ENCODE measurements around the gene FKBP1A.

FKBP1A gene

DNA sequence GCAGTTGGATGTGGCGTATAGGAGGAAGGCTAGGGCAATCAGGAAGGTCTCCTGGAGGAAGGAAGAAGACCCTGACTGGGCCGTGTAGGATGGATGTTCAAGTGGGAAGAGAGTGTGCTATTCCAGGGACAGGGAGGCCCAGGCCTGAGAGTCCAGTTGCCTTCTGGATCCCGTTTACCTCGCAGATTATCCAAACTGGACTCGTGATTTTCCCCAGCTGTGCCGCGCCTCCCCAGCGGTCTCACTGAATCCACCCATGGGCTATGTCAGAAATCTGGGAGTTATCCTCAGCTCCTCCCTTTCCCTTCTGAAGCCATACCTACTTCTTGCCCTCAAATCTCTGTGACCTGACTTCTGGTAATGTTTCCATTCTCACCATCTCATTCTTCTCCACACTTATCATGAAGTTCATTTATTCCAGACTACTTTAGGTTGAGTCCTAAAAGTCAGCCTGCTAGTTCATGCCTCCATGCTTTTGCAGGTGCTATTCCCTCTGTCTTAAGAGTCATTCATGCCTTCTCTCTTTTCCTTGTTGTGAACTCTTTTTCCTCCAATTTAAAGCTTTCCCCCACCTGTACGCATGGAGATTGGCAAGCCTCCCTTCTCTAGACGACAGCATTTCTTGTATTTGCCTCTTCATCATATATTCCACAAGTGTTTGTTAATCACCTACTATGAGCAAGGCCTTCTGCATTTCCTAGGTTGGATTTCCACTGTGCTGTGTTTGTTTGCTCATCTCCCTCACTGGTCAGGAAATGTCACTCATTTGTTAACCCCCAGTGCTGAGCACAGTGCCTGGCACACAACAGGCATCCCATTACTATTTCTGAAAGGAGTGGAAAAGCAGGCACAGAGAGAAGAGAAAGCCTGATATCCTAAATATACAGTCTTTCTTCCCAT lies 66.6 kb downstream of the FKBP1A start:
- H3K79me2 ChIP-seq (ENCODE audit: low read length) = peaks cover 56% of the 10 kb centered on the region
- H3K9me3 ChIP-seq (ENCODE audit: insufficient read depth, low read length) = no peaks in the 10 kb centered on the region
- peak overlapping the region; percentile 99 for H3K4me2 ChIP-seq (ENCODE audit: low read length)
- H3K27me3 ChIP-seq (ENCODE audit: low read depth, low read length) = no peaks in the 10 kb centered on the region
- H3K4me3 ChIP-seq (ENCODE audit: low read length) = peak overlapping the region; percentile 94
- H2AFZ ChIP-seq (ENCODE audit: low read depth, low read length) = no peak overlapping the region; the same call in 1 of the 2 replicates
- H4K20me1 ChIP-seq (ENCODE audit: insufficient read depth, low read length) = peaks cover 21% of the 10 kb centered on the region; the same call in 1 of the 2 replicates
- peak overlapping the region; percentile 99 for H3K9ac ChIP-seq (ENCODE audit: low read length)
- H3K36me3 ChIP-seq (replicated peaks; ENCODE audit: low read depth, low read length) = peaks cover 4% of the 10 kb centered on the region
- peak overlapping the region; percentile 69 for H3K27ac ChIP-seq (ENCODE audit: low read length)
- no peak for TF ChIP-seq EZH2phosphoT487 (IDR thresholded peaks at IDR 0.05; ENCODE audit: low read depth)
- TF ChIP-seq, protein P1, sequence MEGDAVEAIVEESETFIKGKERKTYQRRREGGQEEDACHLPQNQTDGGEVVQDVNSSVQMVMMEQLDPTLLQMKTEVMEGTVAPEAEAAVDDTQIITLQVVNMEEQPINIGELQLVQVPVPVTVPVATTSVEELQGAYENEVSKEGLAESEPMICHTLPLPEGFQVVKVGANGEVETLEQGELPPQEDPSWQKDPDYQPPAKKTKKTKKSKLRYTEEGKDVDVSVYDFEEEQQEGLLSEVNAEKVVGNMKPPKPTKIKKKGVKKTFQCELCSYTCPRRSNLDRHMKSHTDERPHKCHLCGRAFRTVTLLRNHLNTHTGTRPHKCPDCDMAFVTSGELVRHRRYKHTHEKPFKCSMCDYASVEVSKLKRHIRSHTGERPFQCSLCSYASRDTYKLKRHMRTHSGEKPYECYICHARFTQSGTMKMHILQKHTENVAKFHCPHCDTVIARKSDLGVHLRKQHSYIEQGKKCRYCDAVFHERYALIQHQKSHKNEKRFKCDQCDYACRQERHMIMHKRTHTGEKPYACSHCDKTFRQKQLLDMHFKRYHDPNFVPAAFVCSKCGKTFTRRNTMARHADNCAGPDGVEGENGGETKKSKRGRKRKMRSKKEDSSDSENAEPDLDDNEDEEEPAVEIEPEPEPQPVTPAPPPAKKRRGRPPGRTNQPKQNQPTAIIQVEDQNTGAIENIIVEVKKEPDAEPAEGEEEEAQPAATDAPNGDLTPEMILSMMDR (IDR thresholded peaks at IDR 0.05; ENCODE audit: low read depth, low read length) = no peak
- peaks cover 18% of the 10 kb centered on the region for H3K4me1 ChIP-seq (ENCODE audit: low read length)

DNA sequence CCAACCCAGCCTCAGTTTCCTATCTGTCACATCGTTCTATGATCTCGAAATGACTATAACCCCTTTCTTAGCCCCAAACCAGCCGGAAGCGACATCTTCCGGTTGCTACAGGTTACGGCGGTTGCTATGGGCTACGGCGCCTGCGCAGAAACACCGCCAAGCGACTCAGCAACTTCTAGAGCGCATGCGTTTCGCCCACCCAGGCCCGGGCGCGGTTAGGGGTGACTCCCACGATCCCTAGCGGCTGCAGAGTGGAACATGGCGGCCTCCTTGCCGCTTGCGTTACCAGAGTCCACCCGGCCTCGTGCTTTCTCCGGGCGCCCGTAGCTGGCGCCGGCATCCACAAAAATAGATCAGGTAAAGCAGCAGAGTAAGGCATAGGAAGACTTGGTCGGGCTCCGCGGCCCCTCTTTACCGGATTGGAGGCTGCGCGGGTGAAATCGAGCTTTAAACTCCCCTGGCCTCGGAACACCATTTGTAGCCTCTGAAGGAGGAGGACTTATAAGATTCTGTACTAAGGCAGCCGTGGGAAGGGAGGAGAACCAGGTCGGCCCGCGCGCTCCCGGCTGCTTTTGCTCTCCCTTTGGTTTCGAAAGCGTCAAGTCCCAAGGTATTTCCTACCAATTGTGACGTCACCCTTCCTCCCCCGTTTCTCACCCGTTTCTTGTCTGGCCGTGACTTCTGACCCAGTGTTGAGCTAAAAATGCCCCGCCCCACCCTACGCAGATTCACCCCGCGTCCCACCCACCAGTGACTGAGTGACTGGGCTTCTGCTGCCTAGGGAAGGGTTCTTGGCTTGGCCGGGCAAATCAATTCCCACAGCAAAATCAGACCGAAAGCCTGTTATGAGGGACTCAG lies 67.5 kb downstream of the FKBP1A start:
- Histone ChIP-seq H3K4me1 (ENCODE audit: low read length) (peaks cover 18% of the 10 kb centered on the region), H3K79me2 (ENCODE audit: low read length) (peaks cover 51% of the 10 kb centered on the region), H3K4me2 (ENCODE audit: low read length) (peak overlapping the region; percentile 99), H3K27me3 (ENCODE audit: low read depth, low read length) (no peaks in the 10 kb centered on the region), H3K9ac (ENCODE audit: low read length) (peak overlapping the region; percentile 99), H4K20me1 (ENCODE audit: insufficient read depth, low read length) (peaks cover 17% of the 10 kb centered on the region; the same call in 1 of the 2 replicates), H3K4me3 (ENCODE audit: low read length) (peak overlapping the region; percentile 94), H2AFZ (ENCODE audit: low read depth, low read length) (peak overlapping the region; percentile 91), H3K27ac (ENCODE audit: low read length) (peak overlapping the region; percentile 69), H3K9me3 (ENCODE audit: insufficient read depth, low read length) (no peaks in the 10 kb centered on the region), H3K36me3 (replicated peaks; ENCODE audit: low read depth, low read length) (peaks cover 4% of the 10 kb centered on the region)
- no peak for TF ChIP-seq EZH2phosphoT487 (IDR thresholded peaks at IDR 0.05; ENCODE audit: low read depth)
- TF ChIP-seq, protein P1 (IDR thresholded peaks at IDR 0.05; ENCODE audit: low read depth, low read length) = no peak

DNA sequence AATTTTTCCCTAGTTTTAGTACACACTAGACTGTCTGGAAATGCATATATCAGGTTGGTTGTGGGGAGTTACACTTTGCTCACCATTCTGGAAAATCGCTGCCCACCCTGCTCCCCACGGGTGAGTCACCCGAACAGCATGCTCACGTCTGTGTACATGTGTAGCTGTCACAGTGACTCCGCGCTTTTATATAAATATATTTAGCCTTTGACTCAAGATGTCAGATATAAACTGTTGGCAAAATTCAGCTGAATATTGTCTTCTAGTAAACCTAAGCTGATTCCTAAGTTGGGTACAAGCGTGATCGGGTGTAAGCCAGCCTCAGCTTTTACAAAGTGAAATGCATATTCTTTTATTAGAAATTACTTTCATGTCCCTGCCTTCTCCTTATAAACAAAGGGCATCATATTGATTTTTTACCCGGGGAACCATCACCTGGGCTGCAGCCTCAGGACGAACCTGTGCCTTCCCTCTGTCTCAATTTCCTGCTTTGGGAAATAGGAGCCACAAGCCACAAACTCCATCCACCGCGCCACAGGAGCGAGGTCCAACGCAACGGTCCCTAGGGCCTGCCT lies 68.2 kb downstream of the FKBP1A start:
- Histone ChIP-seq H3K4me1 (ENCODE audit: low read length) (peaks cover 18% of the 10 kb centered on the region), H2AFZ (ENCODE audit: low read depth, low read length) (peak overlapping the region; percentile 87)

More for the DNA sequence above, 68.2 kb downstream of the FKBP1A start:
- peaks cover 13% of the 10 kb centered on the region; the same call in 1 of the 2 replicates for H4K20me1 ChIP-seq (ENCODE audit: insufficient read depth, low read length)
- H3K27ac ChIP-seq (ENCODE audit: low read length) = no peak overlapping the region
- no peaks in the 10 kb centered on the region for H3K27me3 ChIP-seq (ENCODE audit: low read depth, low read length)
- H3K9me3 ChIP-seq (ENCODE audit: insufficient read depth, low read length) = no peaks in the 10 kb centered on the region
- H3K4me3 ChIP-seq (ENCODE audit: low read length) = peak overlapping the region; percentile 94
- H3K79me2 ChIP-seq (ENCODE audit: low read length) = peaks cover 45% of the 10 kb centered on the region
- H3K36me3 ChIP-seq (replicated peaks; ENCODE audit: low read depth, low read length) = peaks cover 4% of the 10 kb centered on the region
- H3K4me2 ChIP-seq (ENCODE audit: low read length) = peak overlapping the region; percentile 96
- H3K9ac ChIP-seq (ENCODE audit: low read length) = peak overlapping the region; percentile 57
- TF ChIP-seq EZH2phosphoT487 (IDR thresholded peaks at IDR 0.05; ENCODE audit: low read depth) = no peak
- TF ChIP-seq, protein P1 (IDR thresholded peaks at IDR 0.05; ENCODE audit: low read depth, low read length) = no peak

All from OCI-LY3 (cell line).